DND-41 (cell line): Measurements from ENCODE around the gene UPF3A.

Experiments
- ATAC-seq: fragments of 200-7000 bp; cut with Tn5 transposase; 3 replicates; pipeline ENCODE4 v1.9.1; 2021; ENCODE audit warnings: low read depth; ENCODE audit not compliant: insufficient read depth
- DNase-seq: peaks from one replicate; pipeline ENCODE4 v3.0.0-alpha.2; 2020
- H2AFZ ChIP-seq: 2 replicates; pipeline ENCODE4 v1.6.0; 2012; ENCODE audit warnings: low read depth, low read length
- H3K27ac ChIP-seq: 2 replicates; pipeline ENCODE4 v1.5.1; 2012; ENCODE audit warnings: low read length, inconsistent platforms
- H3K27me3 ChIP-seq: fragments of 200-600 bp; sonication (generic); 2 replicates; pipeline ENCODE4 v1.6.0; 2012; ENCODE audit warnings: low read length, mild to moderate bottlenecking, inconsistent platforms; ENCODE audit not compliant: insufficient read depth, poor library complexity
- H3K36me3 ChIP-seq: 2 replicates; pipeline ENCODE4 v1.5.1; 2012; ENCODE audit warnings: low read length, inconsistent platforms; ENCODE audit not compliant: insufficient read depth
- H3K4me1 ChIP-seq: 2 replicates; pipeline ENCODE4 v1.5.1; 2012; ENCODE audit warnings: mild to moderate bottlenecking, low read length; ENCODE audit not compliant: insufficient read depth
- H3K4me2 ChIP-seq: 2 replicates; pipeline ENCODE4 v1.6.0; 2012; ENCODE audit warnings: mild to moderate bottlenecking, moderate library complexity, low read length, inconsistent platforms; ENCODE audit not compliant: insufficient read depth
- H3K4me3 ChIP-seq, 2 experiments: fragments of 200-600 bp in 1 of 2; shearing (Covaris generic) in 1 of 2; 2 replicates each; pipeline ENCODE4 v1.5.1; 2012 to 2016; ENCODE audit warnings: inconsistent platforms in 2 of 2, low read length in 2 of 2, mild to moderate bottlenecking in 2 of 2, low read depth in 1 of 2, moderate library complexity in 1 of 2
- H3K79me2 ChIP-seq: 2 replicates; pipeline ENCODE4 v1.6.0; 2012; ENCODE audit warnings: low read length, inconsistent platforms; ENCODE audit not compliant: insufficient read depth
- H3K9ac ChIP-seq: 2 replicates; pipeline ENCODE4 v1.6.0; 2012; ENCODE audit warnings: low read depth, mild to moderate bottlenecking, inconsistent platforms, low read length, moderate library complexity
- H3K9me3 ChIP-seq: 2 replicates; pipeline ENCODE4 v1.5.1; 2012; ENCODE audit warnings: low read length, moderate library complexity, mild to moderate bottlenecking, inconsistent platforms; ENCODE audit not compliant: insufficient read depth, severe bottlenecking
- H4K20me1 ChIP-seq: 2 replicates; pipeline ENCODE4 v1.6.0; 2012; ENCODE audit warnings: low read length; ENCODE audit not compliant: insufficient read depth
- CTCF ChIP-seq: IDR thresholded peaks from 2 replicates; pipeline ENCODE4 v1.5.1; 2012; ENCODE audit warnings: borderline replicate concordance, low read length, moderate library complexity, mild to moderate bottlenecking; ENCODE audit not compliant: poor library complexity, severe bottlenecking; ENCODE audit errors: extremely low read depth
- EZH2 ChIP-seq: IDR thresholded peaks from 3 replicates; pipeline ENCODE4 v1.6.1; 2012; ENCODE audit warnings: borderline replicate concordance, low read depth, mild to moderate bottlenecking, moderate library complexity, low read length, inconsistent platforms; ENCODE audit not compliant: severe bottlenecking

UPF3A gene

GRCh38 chr13:114264886-114265611, 16.4 kb upstream of the UPF3A start:
- H3K27me3 ChIP-seq: no peaks in the 10 kb centered on the region
- no peak for TF ChIP-seq CTCF
- no peak for TF ChIP-seq EZH2
- DNase-seq (no peak), ATAC-seq (no peak)
- peaks cover 94% of the 10 kb centered on the region for H3K36me3 ChIP-seq
- H4K20me1 ChIP-seq: peaks cover 11% of the 10 kb centered on the region
- no peaks in the 10 kb centered on the region for H3K9me3 ChIP-seq
- no peak overlapping the region for H3K4me2 ChIP-seq
- H2AFZ ChIP-seq: no peak overlapping the region
- no peak overlapping the region for H3K27ac ChIP-seq
- H3K79me2 ChIP-seq: no peaks in the 10 kb centered on the region; the same call in 1 of the 2 replicates
- peaks cover 37% of the 10 kb centered on the region for H3K4me1 ChIP-seq
- no peak overlapping the region for H3K9ac ChIP-seq
- H3K4me3 ChIP-seq: no peak overlapping the region

- Histone ChIP-seq H3K9ac (no peak overlapping the region), H3K79me2 (no peaks in the 10 kb centered on the region), H3K27me3 (no peaks in the 10 kb centered on the region), H3K4me3 (no peak overlapping the region), H2AFZ (no peak overlapping the region), H3K4me2 (no peak overlapping the region), H3K4me1 (peaks cover 32% of the 10 kb centered on the region), H3K9me3 (no peaks in the 10 kb centered on the region), H3K36me3 (peaks cover 88% of the 10 kb centered on the region), H3K27ac (no peak overlapping the region), H4K20me1 (peaks cover 11% of the 10 kb centered on the region)
- no peak for TF ChIP-seq CTCF
- no peak for TF ChIP-seq EZH2
- DNase-seq (no peak), ATAC-seq (no peak)
These were observed 15.2 kb upstream of the UPF3A start for GRCh38 chr13:114266241-114266640.

- Histone ChIP-seq H3K27ac (no peak overlapping the region), H3K79me2 (no peaks in the 10 kb centered on the region)
These were observed 12.8 kb upstream of the UPF3A start for GRCh38 chr13:114268344-114269280.

More at GRCh38 chr13:114268344-114269280, 12.8 kb upstream of the UPF3A start:
- no peak overlapping the region for H3K4me2 ChIP-seq
- H3K9ac ChIP-seq: no peak overlapping the region
- H2AFZ ChIP-seq: no peak overlapping the region
- ATAC-seq: no peak
- no peaks in the 10 kb centered on the region for H3K27me3 ChIP-seq
- TF ChIP-seq EZH2: no peak
- TF ChIP-seq CTCF: no peak
- no peak overlapping the region for H3K4me3 ChIP-seq
- H3K9me3 ChIP-seq: no peaks in the 10 kb centered on the region
- H3K36me3 ChIP-seq: peaks cover 84% of the 10 kb centered on the region
- no peak for DNase-seq
- H3K4me1 ChIP-seq: peaks cover 8% of the 10 kb centered on the region
- H4K20me1 ChIP-seq: peaks cover 3% of the 10 kb centered on the region; the same call in 1 of the 2 replicates
